Measurements from ENCODE around the gene C2orf76. TPM values are rescaled to one million over a fixed set of nuclear protein-coding genes. Genes with fewer than 3 reads are reported as not detected.

C2orf76 gene
- total and polyA plus RNA-seq, 10 of the 15 experiments (the other 5 are each of a cell fraction or from before 2014, with no cell fraction given) = 14.0 to 46.1 (median 25.4) TPM

DNA sequence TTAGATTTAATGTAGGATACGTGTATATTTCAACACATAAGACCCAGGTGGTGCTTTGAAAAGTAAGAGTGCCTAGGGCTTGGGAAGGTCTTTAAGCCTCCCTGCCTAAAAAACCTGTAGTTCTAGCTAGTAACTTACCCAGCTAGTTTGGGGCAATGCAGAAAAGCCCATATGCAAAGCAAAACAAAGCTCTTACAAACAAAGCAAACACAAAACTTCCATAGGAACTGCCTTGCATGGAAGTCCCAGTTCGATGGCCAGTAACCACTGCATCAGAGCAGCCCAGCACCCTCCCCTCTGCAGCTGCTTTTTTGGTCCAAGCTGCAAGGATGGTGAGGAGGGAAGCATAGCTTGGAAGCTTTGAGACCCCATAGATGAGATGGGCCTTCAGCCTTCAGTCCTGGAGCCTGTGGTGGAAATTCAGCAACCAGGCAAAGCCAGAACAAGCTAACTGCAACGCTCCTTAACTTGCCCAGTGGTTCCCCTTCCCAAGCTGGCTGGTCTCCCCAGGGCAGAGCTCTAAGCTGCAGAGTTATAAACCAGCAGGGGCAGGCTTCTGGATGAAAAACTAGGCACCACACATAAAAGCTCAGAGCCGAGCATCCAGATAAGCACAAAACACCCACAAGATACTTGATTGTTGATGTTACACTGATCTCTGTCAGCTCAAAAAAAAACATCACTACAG is 16.2 kb downstream of the C2orf76 start:
- ChIA-PET CTCF (interaction anchor here (0.6 to 4.4 kb wide), 7 partner anchors 11 to 58 kb away, joined by 3 to 31 read pairs (median 4); partner anchors contain the start of genes C2orf76 and DBI), RAD21 (ENCODE audit: unreplicated experiment) (interaction anchor here (1.0 to 5.8 kb wide), 5 partner anchors 11 to 83 kb away, joined by 3 to 44 read pairs (median 17); partner anchors contain the start of genes C2orf76 and DBI), POLR2A (interaction anchor here (1.1 to 9.4 kb wide), 4 partner anchors 10 to 37 kb away, joined by 3 to 138 read pairs (median 18); partner anchors contain the start of genes C2orf76 and DBI), SMC1A (ENCODE audit: uncharacterized antibody, unreplicated experiment) (interaction anchor here (0.9 to 8.6 kb wide), 8 partner anchors 10 to 50 kb away, joined by 3 to 120 read pairs (median 4); partner anchors contain the start of genes C2orf76 and DBI)
- Histone ChIP-seq H3K9ac (ENCODE audit: control insufficient read depth, insufficient read depth, low read length) (no peak overlapping the region), H3K4me3 (no peak overlapping the region), H4K20me1 (ENCODE audit: control insufficient read depth, insufficient read depth) (no peaks in the 10 kb centered on the region), H3K79me2 (ENCODE audit: control insufficient read depth, insufficient read depth, low read length) (peaks cover 9% of the 10 kb centered on the region), H3K36me3 (ENCODE audit: control insufficient read depth in 2 of 2, insufficient read depth in 2 of 2, low read length in 1 of 2) (no peaks in the 10 kb centered on the region), H3K27me3 (replicated peaks in 1 of 2; ENCODE audit: control insufficient read depth in 2 of 2, insufficient read depth in 2 of 2, low read length in 1 of 2) (no peaks in the 10 kb centered on the region), H3K4me2 (ENCODE audit: control insufficient read depth, insufficient read depth) (no peak overlapping the region), H2AFZ (ENCODE audit: control insufficient read depth, low read depth, low read length) (no peak overlapping the region), H3K4me1 (ENCODE audit: control insufficient read depth, insufficient read depth, low read length) (peaks cover 29% of the 10 kb centered on the region), H3K9me3 (replicated peaks; ENCODE audit: control insufficient read depth, insufficient read depth, low read length) (peaks cover 15% of the 10 kb centered on the region; the same call in 2 of the 3 replicates), H3K27ac (ENCODE audit: control insufficient read depth, insufficient read depth) (no peak overlapping the region)
- no peak for ATAC-seq
- 79% methylated on average over 4 of the region's 4 CpGs for WGBS (ENCODE audit: insufficient coverage, insufficient replicate concordance, low lambda C conversion rate, missing lambda C conversion rate)
- DNase-seq (ENCODE audit: low read depth, low spot score) = no peak
- no TSS peak for BruUV-seq (replicated peaks)
- TF ChIP-seq FOXM1 (IDR thresholded peaks at IDR 0.05; ENCODE audit: low read depth, low read length) = no peak
- TF ChIP-seq, protein P1, sequence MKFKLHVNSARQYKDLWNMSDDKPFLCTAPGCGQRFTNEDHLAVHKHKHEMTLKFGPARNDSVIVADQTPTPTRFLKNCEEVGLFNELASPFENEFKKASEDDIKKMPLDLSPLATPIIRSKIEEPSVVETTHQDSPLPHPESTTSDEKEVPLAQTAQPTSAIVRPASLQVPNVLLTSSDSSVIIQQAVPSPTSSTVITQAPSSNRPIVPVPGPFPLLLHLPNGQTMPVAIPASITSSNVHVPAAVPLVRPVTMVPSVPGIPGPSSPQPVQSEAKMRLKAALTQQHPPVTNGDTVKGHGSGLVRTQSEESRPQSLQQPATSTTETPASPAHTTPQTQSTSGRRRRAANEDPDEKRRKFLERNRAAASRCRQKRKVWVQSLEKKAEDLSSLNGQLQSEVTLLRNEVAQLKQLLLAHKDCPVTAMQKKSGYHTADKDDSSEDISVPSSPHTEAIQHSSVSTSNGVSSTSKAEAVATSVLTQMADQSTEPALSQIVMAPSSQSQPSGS (IDR thresholded peaks at IDR 0.05; ENCODE audit: low read length) = no peak
- TF ChIP-seq ZZZ3 (IDR thresholded peaks at IDR 0.05; ENCODE audit: control insufficient read depth, insufficient read length, low read depth) = no peak
- no peak for TF ChIP-seq SUPT20H (IDR thresholded peaks at IDR 0.05; ENCODE audit: borderline replicate concordance, control insufficient read depth, low read depth, low read length)
- TF ChIP-seq STAT3 (IDR thresholded peaks at IDR 0.05; ENCODE audit: low read depth, low read length) = no peak
- FAIRE-seq = no peak
- in situ Hi-C loops (cut with MboI) (no loop called here), intact Hi-C loops (cut with micrococcal nuclease; ENCODE audit: unreplicated experiment) (no loop called here)

Measured in GM12878 (cell line).